HEK293 (cell line): ENCODE data around the gene ADAM23.

Experiments used
- PRDM10 ChIP-seq: fragments of 450-650 bp; formaldehyde crosslinking; IDR thresholded peaks from 2 replicates; pipeline ENCODE4 v1.5.1; 2016; ENCODE audit warnings: missing biosample characterization, missing genetic modification characterization
- PRDM4 ChIP-seq: fragments of 450-650 bp; formaldehyde crosslinking; IDR thresholded peaks from 2 replicates; pipeline ENCODE4 v1.5.1; 2017; ENCODE audit warnings: missing biosample characterization, missing genetic modification characterization
- PRDM6 ChIP-seq: fragments of 450-650 bp; formaldehyde crosslinking; IDR thresholded peaks from 2 replicates; pipeline ENCODE4 v1.5.1; 2017; ENCODE audit warnings: missing biosample characterization, missing genetic modification characterization
- SETDB1 ChIP-seq: IDR thresholded peaks from one replicate; pipeline ENCODE4 v1.6.1; 2017; ENCODE audit warnings: mild to moderate bottlenecking, low read length, moderate library complexity, mixed read lengths; ENCODE audit not compliant: insufficient read length
- TRIM28 ChIP-seq: IDR thresholded peaks from 2 replicates; pipeline ENCODE4 v1.6.1; 2011; ENCODE audit warnings: low read length, control low read depth, borderline replicate concordance
- TSHZ1 ChIP-seq: fragments of 450-650 bp; formaldehyde crosslinking; IDR thresholded peaks from 2 replicates; pipeline ENCODE4 v1.5.1; 2016; ENCODE audit warnings: missing biosample characterization, missing genetic modification characterization, borderline replicate concordance
- ZBTB17 ChIP-seq: fragments of 450-650 bp; formaldehyde crosslinking; IDR thresholded peaks from 2 replicates; pipeline ENCODE4 v1.5.1; 2016; ENCODE audit warnings: missing biosample characterization, missing genetic modification characterization
- ZEB2 ChIP-seq: fragments of 450-650 bp; formaldehyde crosslinking; IDR thresholded peaks from 2 replicates; pipeline ENCODE4 v1.5.1; 2016; ENCODE audit warnings: missing biosample characterization, missing genetic modification characterization
- ZNF112 ChIP-seq: fragments of 450-650 bp; formaldehyde crosslinking; IDR thresholded peaks from 2 replicates; pipeline ENCODE4 v1.5.0; 2017; ENCODE audit warnings: missing biosample characterization, missing genetic modification characterization
- ZNF335 ChIP-seq: fragments of 450-650 bp; formaldehyde crosslinking; conservative IDR thresholded peaks from 2 replicates; pipeline ENCODE4 v1.5.1; 2016; ENCODE audit warnings: missing biosample characterization, missing genetic modification characterization
- ZNF37A ChIP-seq: fragments of 450-650 bp; IDR thresholded peaks from 2 replicates; pipeline ENCODE4 v1.5.1; 2018; ENCODE audit warnings: missing biosample characterization, missing genetic modification characterization
- ZNF501 ChIP-seq: fragments of 450-650 bp; formaldehyde crosslinking; IDR thresholded peaks from 2 replicates; pipeline ENCODE4 v1.5.1; 2016; ENCODE audit warnings: missing biosample characterization, missing genetic modification characterization
- ZNF558 ChIP-seq: fragments of 450-650 bp; formaldehyde crosslinking; IDR thresholded peaks from 2 replicates; pipeline ENCODE4 v1.5.1; 2016; ENCODE audit warnings: missing biosample characterization, missing genetic modification characterization
- ZNF629 ChIP-seq: fragments of 450-650 bp; formaldehyde crosslinking; IDR thresholded peaks from 2 replicates; pipeline ENCODE4 v1.5.1; 2017; ENCODE audit warnings: missing biosample characterization, missing genetic modification characterization
- ZNF692 ChIP-seq: fragments of 450-650 bp; formaldehyde crosslinking; IDR thresholded peaks from 2 replicates; pipeline ENCODE4 v1.5.1; 2016; ENCODE audit warnings: missing biosample characterization, missing genetic modification characterization
- TF ChIP-seq, protein P1 (sequence below): fragments of 450-650 bp; formaldehyde crosslinking; IDR thresholded peaks from 2 replicates; pipeline ENCODE4 v1.5.1; 2016; ENCODE audit warnings: missing biosample characterization, missing genetic modification characterization

The ADAM23 gene

DNA sequence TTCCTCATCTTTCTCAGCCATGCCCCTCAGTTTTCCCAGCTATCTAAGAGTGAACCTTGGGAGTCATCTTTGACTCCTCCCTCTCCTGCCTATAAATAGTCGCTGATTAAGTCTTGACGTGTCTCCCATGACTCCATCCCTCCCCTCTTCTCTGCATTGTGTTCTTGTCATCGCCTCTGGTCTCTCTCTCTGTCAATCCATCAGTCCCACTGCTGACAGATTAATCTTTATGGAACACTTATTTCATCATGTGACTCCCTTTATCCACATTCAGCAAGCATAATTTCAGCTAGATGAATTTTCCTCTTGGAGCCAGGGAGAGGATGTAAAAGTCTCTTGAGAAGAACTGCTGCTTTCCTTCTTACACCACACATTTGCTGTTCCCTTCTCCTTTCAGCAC, 9.4 kb downstream of the ADAM23 start (continued):
- TF ChIP-seq ZNF335 (0 out of 2 replicates have a peak, but pooled peaks have one; percentile 9), ZNF112 (tag by site-specific recombination) (no peak), PRDM6 (tag by site-specific recombination) (peak; percentile 60), ZNF558 (tag by site-specific recombination) (0 out of 2 replicates have a peak, but pooled peaks have one; percentile 39), ZNF629 (tag by site-specific recombination) (peak; percentile 71), SETDB1 (no peak), TRIM28 (peak; percentile 60; the same call in 1 of the 2 replicates), PRDM4 (0 out of 2 replicates have a peak, but pooled peaks have one; percentile 20), TSHZ1 (tag by site-specific recombination) (peak; percentile 91), ZEB2 (tag by site-specific recombination) (peak; percentile 69), ZNF501 (tag by site-specific recombination) (no peak), PRDM10 (tag by site-specific recombination) (peak; percentile 36; the same call in 1 of the 2 replicates), ZNF692 (tag by site-specific recombination) (0 out of 2 replicates have a peak, but pooled peaks have one; percentile 30), ZBTB17 (tag by site-specific recombination) (peak; percentile 46), ZNF37A (tag by site-specific recombination) (no peak)
- TF ChIP-seq, protein P1, sequence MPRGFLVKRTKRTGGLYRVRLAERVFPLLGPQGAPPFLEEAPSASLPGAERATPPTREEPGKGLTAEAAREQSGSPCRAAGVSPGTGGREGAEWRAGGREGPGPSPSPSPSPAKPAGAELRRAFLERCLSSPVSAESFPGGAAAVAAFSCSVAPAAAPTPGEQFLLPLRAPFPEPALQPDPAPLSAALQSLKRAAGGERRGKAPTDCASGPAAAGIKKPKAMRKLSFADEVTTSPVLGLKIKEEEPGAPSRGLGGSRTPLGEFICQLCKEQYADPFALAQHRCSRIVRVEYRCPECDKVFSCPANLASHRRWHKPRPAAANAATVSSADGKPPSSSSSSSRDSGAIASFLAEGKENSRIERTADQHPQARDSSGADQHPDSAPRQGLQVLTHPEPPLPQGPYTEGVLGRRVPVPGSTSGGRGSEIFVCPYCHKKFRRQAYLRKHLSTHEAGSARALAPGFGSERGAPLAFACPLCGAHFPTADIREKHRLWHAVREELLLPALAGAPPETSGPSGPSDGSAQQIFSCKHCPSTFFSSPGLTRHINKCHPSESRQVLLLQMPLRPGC (tag by site-specific recombination): no peak
